Fibroblast of lung (primary cell): Measurements from ENCODE around the gene NDFIP2. TPM values are rescaled to one million over a fixed set of nuclear protein-coding genes. Genes with fewer than 3 reads are reported as not detected.
A peak's percentile ranks its signal among the peaks of the same experiment; 100 is the strongest.

Experiments used
- DNase-seq, 2 donors: peaks; one replicate each; pipeline versions ENCODE4 v3.0.0 to v3.0.0-alpha.2; 2010; ENCODE audit warnings: low read depth in 2 of 2
- H2AFZ ChIP-seq: 2 replicates; pipeline ENCODE4 v1.5.1; 2012; ENCODE audit warnings: low read length, control low read depth, inconsistent platforms
- H3K27ac ChIP-seq: 2 replicates; pipeline ENCODE4 v1.5.1; 2011; ENCODE audit warnings: low read length, control low read depth; ENCODE audit not compliant: insufficient read depth
- H3K27me3 ChIP-seq: 2 replicates; pipeline ENCODE4 v1.5.1; 2011; ENCODE audit warnings: mild to moderate bottlenecking, low read length; ENCODE audit not compliant: control insufficient read depth, insufficient read depth
- H3K36me3 ChIP-seq: 2 replicates; pipeline ENCODE4 v1.5.1; 2011; ENCODE audit warnings: low read length; ENCODE audit not compliant: control insufficient read depth, insufficient read depth
- H3K4me1 ChIP-seq: 2 replicates; pipeline ENCODE4 v1.5.1; 2011; ENCODE audit warnings: low read length; ENCODE audit not compliant: control insufficient read depth, insufficient read depth; ENCODE audit errors: extremely low read depth
- H3K4me2 ChIP-seq: 2 replicates; pipeline ENCODE4 v1.5.1; 2011; ENCODE audit warnings: low read length, control low read depth; ENCODE audit not compliant: insufficient read depth; ENCODE audit errors: extremely low read depth
- H3K4me3 ChIP-seq, 4 experiments: fragments of 200-600 bp in 1 of 4; sonication (generic) in 1 of 4; replicated peaks in 1 of 4; 2 replicates each; pipeline ENCODE4 v1.5.1; 2011 to 2016; ENCODE audit warnings: low read length in 4 of 4, low read depth in 3 of 4, mild to moderate bottlenecking in 3 of 4, control low read depth in 2 of 4, inconsistent platforms in 1 of 4, mixed read lengths in 1 of 4; ENCODE audit not compliant: insufficient read depth in 1 of 4; ENCODE audit errors: control extremely low read depth in 1 of 4
- H3K79me2 ChIP-seq: 2 replicates; pipeline ENCODE4 v1.5.1; 2012; ENCODE audit warnings: mild to moderate bottlenecking, low read length, inconsistent platforms; ENCODE audit not compliant: control insufficient read depth, insufficient read depth
- H3K9ac ChIP-seq: 2 replicates; pipeline ENCODE4 v1.5.1; 2011; ENCODE audit warnings: mild to moderate bottlenecking, low read length, control low read depth; ENCODE audit not compliant: insufficient read depth
- H3K9me3 ChIP-seq: 2 replicates; pipeline ENCODE4 v1.5.1; 2012; ENCODE audit warnings: low read depth, low read length; ENCODE audit not compliant: control insufficient read depth, insufficient read depth
- H4K20me1 ChIP-seq: 2 replicates; pipeline ENCODE4 v1.5.1; 2011; ENCODE audit warnings: low read length; ENCODE audit not compliant: control insufficient read depth, insufficient read depth; ENCODE audit errors: extremely low read depth
- CTCF ChIP-seq, 2 donors: IDR thresholded peaks in 1 of 2; conservative IDR thresholded peaks in 1 of 2; 1 replicate in 1 of 2; 2 replicates in 1 of 2; pipeline ENCODE4 v1.5.1; 2011 to 2012; ENCODE audit warnings: low read length in 2 of 2, control low read depth in 1 of 2, inconsistent platforms in 1 of 2, low read depth in 1 of 2, mild to moderate bottlenecking in 1 of 2
- EZH2 ChIP-seq: IDR thresholded peaks from 2 replicates; pipeline ENCODE4 v1.5.1; 2012; ENCODE audit warnings: low read length, control low read depth, mild to moderate bottlenecking; ENCODE audit errors: missing control alignments
- polyA plus RNA-seq, 2 donors: library from polyadenylated mRNA; depleted of rRNA in 1 of 2; stranded (reverse) in 1 of 2; unstranded in 1 of 2; fragments of >200 nt; gene quantifications; 2 replicates each; pipeline ENCODE4 v1.2.1, GENCODE V29; 2011 to 2012; ENCODE audit warnings: missing spikeins in 1 of 2
- total RNA-seq: library from RNA; depleted of rRNA; stranded (reverse); fragments of >200 nt; gene quantifications from 2 replicates; pipeline ENCODE4 v1.2.1, GENCODE V29; 2014

Gene NDFIP2
- total and polyA plus RNA-seq, 2 donors (not counting 1 experiment from before 2014, with no cell fraction given), result 39.1 to 46.4 TPM

GRCh38 chr13:79602936-79603335, 122.0 kb downstream of the NDFIP2 start:
- H3K4me2 ChIP-seq, result no peak overlapping the region
- no peak overlapping the region for H3K27ac ChIP-seq
- no peaks in the 10 kb centered on the region for H3K36me3 ChIP-seq
- no peak overlapping the region for H2AFZ ChIP-seq
- no peaks in the 10 kb centered on the region for H3K4me1 ChIP-seq
- no peak overlapping the region for H3K9ac ChIP-seq
- no peaks in the 10 kb centered on the region for H3K27me3 ChIP-seq
- no peaks in the 10 kb centered on the region for H3K9me3 ChIP-seq
- TF ChIP-seq EZH2, result no peak
- TF ChIP-seq CTCF (conservative IDR thresholded peaks at IDR 0.05 in 1 of 2, IDR thresholded peaks at IDR 0.05 in 1 of 2; ENCODE audit: low read depth in 1 of 2, low read length in 2 of 2), result no peak
- no peak overlapping the region for H3K4me3 ChIP-seq
- H3K79me2 ChIP-seq, result no peaks in the 10 kb centered on the region
- no peak for DNase-seq
- no peaks in the 10 kb centered on the region for H4K20me1 ChIP-seq

- Histone ChIP-seq H3K4me3 (no peak overlapping the region), H4K20me1 (no peaks in the 10 kb centered on the region), H3K9me3 (no peaks in the 10 kb centered on the region), H3K4me2 (no peak overlapping the region), H3K36me3 (no peaks in the 10 kb centered on the region), H3K79me2 (no peaks in the 10 kb centered on the region), H2AFZ (no peak overlapping the region), H3K27me3 (no peaks in the 10 kb centered on the region), H3K4me1 (no peaks in the 10 kb centered on the region), H3K9ac (no peak overlapping the region), H3K27ac (no peak overlapping the region)
- TF ChIP-seq CTCF (conservative IDR thresholded peaks at IDR 0.05 in 1 of 2, IDR thresholded peaks at IDR 0.05 in 1 of 2; ENCODE audit: low read depth in 1 of 2, low read length in 2 of 2), result no peak
- no peak for TF ChIP-seq EZH2
- peak in 1 of 2 donors; percentile 6 for DNase-seq
Measured at GRCh38 chr13:79604752-79605151, 123.8 kb downstream of the NDFIP2 start.

Other genes with a start within 250 kb of the NDFIP2 start
- gene RBM26, start 74.9 kb upstream of the NDFIP2 start, total RNA-seq, result 15.9 and 20.3 TPM in 2 replicates
- 19.9 and 23.4 TPM in 2 replicates for gene RBM26, start 74.9 kb upstream of the NDFIP2 start, polyA plus RNA-seq